Right lobe of liver (tissue), 6 donors: ENCODE data around the gene DYDC2. TPM values are rescaled to one million over a fixed set of nuclear protein-coding genes. Genes with fewer than 3 reads are reported as not detected.

ENCODE experiments used
- ATAC-seq, 4 donors: fragments of 200-7000 bp; cut with Tn5 transposase; one replicate each; pipeline ENCODE4 v1.9.1; 2020; ENCODE audit warnings: mild to moderate bottlenecking in 4 of 4, moderate library complexity in 4 of 4
- DNase-seq, 3 donors: peaks; one replicate each; pipeline ENCODE4 v3.0.0-alpha.2; 2020
- H3K27ac ChIP-seq, 3 donors: fragments of 200-600 bp; one replicate each; pipeline ENCODE4 v1.8.0; 2022
- H3K27me3 ChIP-seq, 2 donors: fragments of 200-600 bp; one replicate each; pipeline ENCODE4 v1.8.0; 2022
- H3K36me3 ChIP-seq, 4 donors: fragments of 200-600 bp; sonication (generic) in 1 of 4; one replicate each; pipeline versions ENCODE4 v1.5.1 to v1.8.0; 2017 to 2022; ENCODE audit warnings: control low read depth in 1 of 4
- H3K4me1 ChIP-seq, 4 donors: fragments of 200-600 bp; sonication (generic) in 1 of 4; one replicate each; pipeline versions ENCODE4 v1.5.1 to v1.8.0; 2017 to 2022; ENCODE audit warnings: control low read depth in 1 of 4
- H3K4me3 ChIP-seq, 3 donors: fragments of 200-600 bp; one replicate each; pipeline ENCODE4 v1.8.0; 2022
- H3K9me3 ChIP-seq, 4 donors: fragments of 200-600 bp; sonication (generic) in 1 of 4; one replicate each; pipeline versions ENCODE4 v1.5.1 to v1.8.0; 2017 to 2022; ENCODE audit warnings: control low read depth in 1 of 4
- CTCF ChIP-seq, 4 donors: fragments of 200-600 bp in 3 of 4; fragments of 450-650 bp in 1 of 4; IDR thresholded peaks; one replicate each; pipeline versions ENCODE4 v1.5.1 to v1.8.0; 2016 to 2022; ENCODE audit warnings: antibody characterized with exemption in 4 of 4, mild to moderate bottlenecking in 2 of 4
- POLR2A ChIP-seq: fragments of 450-650 bp; IDR thresholded peaks from one replicate; pipeline ENCODE4 v1.6.1; 2017; ENCODE audit warnings: antibody characterized with exemption, mild to moderate bottlenecking
- WGBS: methylation state at CpG from one replicate; pipeline ENCODE4 v1.1.6; 2018; ENCODE audit warnings: low coverage, low lambda C conversion rate; ENCODE audit not compliant: insufficient coverage; ENCODE audit errors: missing lambda C conversion rate; 5-methylcytosine and 5-hydroxymethylcytosine counted together
- intact Hi-C, 2 donors: fragments of 100-400 bp; cut with DNase I; formaldehyde crosslinking; loops; one replicate each; pipeline versions ENCODE4 v1.11.2 to v1.14.1; 2022
- total RNA-seq, 6 experiments: library from RNA; depleted of rRNA in 2 of 6; stranded (reverse); fragments of >200 nt in 2 of 6; fragmentation: NEBNext Ultra II Directional in 3 of 6; extraction: Animal tissue kit (Norgen Biotek cat#: 25700) in 3 of 6; gene quantifications; one replicate each; pipeline versions ENCODE4 v1.1.0 to v1.2.4, GENCODE V29; 2016 to 2023
- donor health status: DM: no; HTN: yes; CAD: no.
- donor health status: DM: no; HTN: no; CAD: no.
- donor health status: DM: no; HTN: no; CAD: no.
- donor health status: DM: no; HTN: yes; CAD: no.
- donor health status: DM: no; HTN: yes; CAD: no.

Gene DYDC2
- total RNA-seq, 6 experiments from 2014 or later, result 0.34 to 2.5 (median 0.84) TPM; not detected in 2

GRCh38 chr10:80379701-80380100 lies 23.1 kb downstream of the DYDC2 start:
- intact Hi-C loops, result loop anchor here (10.0 kb wide), 2 partner anchors 65 to 125 kb away; no protein-coding TSS in a partner anchor

GRCh38 chr10:80380185-80380584 lies 23.6 kb downstream of the DYDC2 start:
- Histone ChIP-seq H3K4me3 (no peak overlapping the region), H3K27me3 (no peaks in the 10 kb centered on the region), H3K36me3 (no peaks in the 10 kb centered on the region), H3K9me3 (no peaks in the 10 kb centered on the region), H3K27ac (no peak overlapping the region), H3K4me1 (peaks cover 0 to 6% (median 0%) of the 10 kb centered on the region in 4 donors)
- no peak for ATAC-seq
- WGBS, result 83% methylated on average over 4 of the region's 4 CpGs
- intact Hi-C loops, result loop anchor here (10.0 kb wide), 2 partner anchors 65 to 125 kb away; no protein-coding TSS in a partner anchor
- DNase-seq, result no peak
- no peak for TF ChIP-seq POLR2A
- no peak for TF ChIP-seq CTCF (IDR thresholded peaks at IDR 0.05)

More at GRCh38 chr10:80379701-80380100, 23.1 kb downstream of the DYDC2 start:
- no peaks in the 10 kb centered on the region for H3K36me3 ChIP-seq
- peaks cover 0 to 6% (median 0%) of the 10 kb centered on the region in 4 donors for H3K4me1 ChIP-seq
- WGBS, result 34% methylated on average over 3 of the region's 3 CpGs
- no peaks in the 10 kb centered on the region for H3K9me3 ChIP-seq
- no peak for ATAC-seq
- no peak for DNase-seq
- H3K27me3 ChIP-seq, result no peaks in the 10 kb centered on the region
- no peak overlapping the region for H3K4me3 ChIP-seq
- H3K27ac ChIP-seq, result no peak overlapping the region
- TF ChIP-seq POLR2A, result no peak

- H3K9me3 ChIP-seq, result no peaks in the 10 kb centered on the region
- ATAC-seq, result peak; percentile 66 to 73 (median 70)
- no peak for TF ChIP-seq POLR2A
- TF ChIP-seq CTCF (IDR thresholded peaks at IDR 0.05), result peak; percentile 72 to 84 (median 79)
- H3K4me1 ChIP-seq, result peaks cover 0 to 6% (median 0%) of the 10 kb centered on the region in 4 donors
- DNase-seq, result no peak
- intact Hi-C loops, result loop anchor here (10.0 kb wide), 2 partner anchors 62 to 122 kb away; no protein-coding TSS in a partner anchor
- peak overlapping the region in 1 of 3 donors; percentile 16 for H3K27ac ChIP-seq
- no peaks in the 10 kb centered on the region for H3K36me3 ChIP-seq
- WGBS, result 0% methylated on average over 4 of the region's 4 CpGs
- H3K4me3 ChIP-seq, result no peak overlapping the region
- H3K27me3 ChIP-seq, result no peaks in the 10 kb centered on the region
Observed at GRCh38 chr10:80382989-80383388, 26.4 kb downstream of the DYDC2 start.

- Histone ChIP-seq H3K27ac (no peak overlapping the region), H3K4me1 (peaks cover 0 to 6% (median 0%) of the 10 kb centered on the region in 4 donors), H3K36me3 (no peaks in the 10 kb centered on the region), H3K9me3 (no peaks in the 10 kb centered on the region), H3K27me3 (no peaks in the 10 kb centered on the region), H3K4me3 (no peak overlapping the region)
- WGBS, result 72% methylated on average over 9 of the region's 9 CpGs
- intact Hi-C loops, result no loop called here
- no peak for DNase-seq
- TF ChIP-seq POLR2A (no peak), CTCF (IDR thresholded peaks at IDR 0.05) (no peak)
- ATAC-seq, result no peak
Observed at GRCh38 chr10:80390740-80391139, 34.2 kb downstream of the DYDC2 start.

- DNase-seq (no peak), ATAC-seq (peak; percentile 50 to 85 (median 74))
- 23% methylated on average over 5 of the region's 6 CpGs for WGBS
- peaks cover 0 to 6% (median 0%) of the 10 kb centered on the region in 4 donors for H3K4me1 ChIP-seq
- no peaks in the 10 kb centered on the region for H3K36me3 ChIP-seq
- TF ChIP-seq POLR2A (no peak), CTCF (IDR thresholded peaks at IDR 0.05) (no peak)
- no peaks in the 10 kb centered on the region for H3K9me3 ChIP-seq
- H3K27ac ChIP-seq, result peak overlapping the region in 1 of 3 donors; percentile 43
- H3K27me3 ChIP-seq, result no peaks in the 10 kb centered on the region
- intact Hi-C loops, result no loop called here
- H3K4me3 ChIP-seq, result no peak overlapping the region
Observed at GRCh38 chr10:80392250-80392649, 35.7 kb downstream of the DYDC2 start.
